LNCaP clone FGC (cell line): ENCODE measurements around the gene LYRM4.

ENCODE experiments used
- DNase-seq: peaks from one replicate; pipeline ENCODE4 v3.0.0-alpha.2; 2011; ENCODE audit warnings: low read depth
- H3K4me3 ChIP-seq: 2 replicates; pipeline ENCODE4 v1.5.1; 2011; ENCODE audit warnings: mild to moderate bottlenecking, low read depth, low read length, control low read depth
- CTCF ChIP-seq: IDR thresholded peaks from 2 replicates; pipeline ENCODE4 v1.5.1; 2012; ENCODE audit warnings: mild to moderate bottlenecking; ENCODE audit not compliant: control insufficient read depth, insufficient read depth; ENCODE audit errors: extremely low read depth

LYRM4 gene

GRCh38 chr6:5174756-5175549, 85.8 kb downstream of the LYRM4 start:
- TF ChIP-seq CTCF = no peak
- DNase-seq = no peak
- H3K4me3 ChIP-seq = no peak overlapping the region

- no peak for TF ChIP-seq CTCF
- no peak for DNase-seq
These were observed 86.5 kb downstream of the LYRM4 start for GRCh38 chr6:5174244-5174643.

GRCh38 chr6:5173810-5174209, 86.9 kb downstream of the LYRM4 start:
- no peak for DNase-seq
- TF ChIP-seq CTCF = no peak
- no peak overlapping the region for H3K4me3 ChIP-seq

More at GRCh38 chr6:5174244-5174643, 86.5 kb downstream of the LYRM4 start:
- H3K4me3 ChIP-seq = no peak overlapping the region

GRCh38 chr6:5172897-5173474, 87.8 kb downstream of the LYRM4 start:
- TF ChIP-seq CTCF = no peak
- DNase-seq = no peak
- H3K4me3 ChIP-seq = no peak overlapping the region

- DNase-seq = no peak
- no peak overlapping the region for H3K4me3 ChIP-seq
- no peak for TF ChIP-seq CTCF
These were observed 88.6 kb downstream of the LYRM4 start for GRCh38 chr6:5172041-5172653.

GRCh38 chr6:5167501-5167900, 93.2 kb downstream of the LYRM4 start:
- TF ChIP-seq CTCF = no peak
- H3K4me3 ChIP-seq = no peak overlapping the region
- DNase-seq = peak; percentile 81

DNA sequence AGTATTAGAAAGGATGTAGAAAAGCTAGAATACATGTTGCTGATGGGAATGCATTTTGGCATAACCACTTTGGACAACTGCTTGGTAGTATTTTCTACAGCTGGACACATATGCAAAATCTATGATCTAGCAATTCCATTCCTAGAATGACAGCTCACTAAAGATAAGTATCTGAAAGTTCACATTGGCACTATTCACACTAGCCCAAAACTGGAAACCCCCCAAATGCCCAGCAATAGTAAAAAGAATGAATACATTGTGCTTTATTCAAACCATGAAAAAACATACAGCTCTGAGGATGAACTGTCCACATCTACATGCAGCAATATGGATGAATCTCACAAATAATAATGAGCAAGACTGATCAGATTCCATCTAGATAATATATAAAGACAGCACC, 96.7 kb downstream of the LYRM4 start:
- no peak overlapping the region for H3K4me3 ChIP-seq
- no peak for DNase-seq
- no peak for TF ChIP-seq CTCF
